GM13976 (cell line): ENCODE measurements around the gene GID8.

Experiments
- DNase-seq: peaks from one replicate; pipeline ENCODE4 v3.0.0; 2012; ENCODE audit warnings: low spot score
- in situ Hi-C: fragments of 300-500 bp; cut with MboI; formaldehyde crosslinking; loops from one replicate; pipeline ENCODE4 v1.12.0; 2022; ENCODE audit warnings: low sequenced_read_pairs, mixed read lengths, inconsistent platforms; ENCODE audit not compliant: unreplicated experiment
- TF ChIP-seq, protein P1 (sequence below): IDR thresholded peaks from 2 replicates; pipeline ENCODE4 v1.5.1; 2012; ENCODE audit warnings: borderline replicate concordance, mild to moderate bottlenecking; ENCODE audit not compliant: insufficient read depth; ENCODE audit errors: extremely low read depth, missing control alignments, control extremely low read depth

GID8 gene

DNA sequence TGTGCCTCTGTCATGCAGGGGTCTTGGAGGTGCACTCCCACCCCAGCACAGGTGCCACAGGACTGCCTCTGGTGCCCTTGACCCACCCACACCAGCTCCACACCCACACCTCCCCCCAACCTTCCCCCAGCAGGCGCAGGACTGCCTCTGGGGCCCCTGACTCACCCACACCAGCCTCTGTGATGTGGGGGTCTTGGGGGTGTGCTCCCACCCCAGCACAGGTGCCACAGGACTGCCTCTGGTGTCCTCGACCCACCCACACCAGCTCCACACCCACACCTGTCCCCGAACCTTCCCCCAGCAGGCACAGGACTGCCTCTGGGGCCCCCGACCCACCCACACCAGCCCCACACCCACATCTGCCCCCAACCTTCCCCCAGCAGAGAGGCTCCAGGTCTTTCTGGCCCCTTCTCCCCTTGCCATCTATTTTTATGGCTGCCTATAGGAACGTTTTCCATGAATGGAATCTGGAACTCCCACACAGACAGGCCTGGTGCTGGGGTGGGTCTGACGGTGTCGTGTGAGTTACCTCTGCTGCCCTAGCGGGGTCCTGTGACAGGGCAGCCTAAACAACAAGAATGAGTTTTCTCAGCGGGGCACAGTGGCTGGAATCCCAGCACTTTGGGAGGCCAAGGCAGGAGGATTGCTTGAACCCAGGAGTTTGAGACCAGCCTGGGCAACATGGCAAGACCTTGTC, 38.0 kb downstream of the GID8 start:
- in situ Hi-C loops: no loop called here
- TF ChIP-seq, protein P1, sequence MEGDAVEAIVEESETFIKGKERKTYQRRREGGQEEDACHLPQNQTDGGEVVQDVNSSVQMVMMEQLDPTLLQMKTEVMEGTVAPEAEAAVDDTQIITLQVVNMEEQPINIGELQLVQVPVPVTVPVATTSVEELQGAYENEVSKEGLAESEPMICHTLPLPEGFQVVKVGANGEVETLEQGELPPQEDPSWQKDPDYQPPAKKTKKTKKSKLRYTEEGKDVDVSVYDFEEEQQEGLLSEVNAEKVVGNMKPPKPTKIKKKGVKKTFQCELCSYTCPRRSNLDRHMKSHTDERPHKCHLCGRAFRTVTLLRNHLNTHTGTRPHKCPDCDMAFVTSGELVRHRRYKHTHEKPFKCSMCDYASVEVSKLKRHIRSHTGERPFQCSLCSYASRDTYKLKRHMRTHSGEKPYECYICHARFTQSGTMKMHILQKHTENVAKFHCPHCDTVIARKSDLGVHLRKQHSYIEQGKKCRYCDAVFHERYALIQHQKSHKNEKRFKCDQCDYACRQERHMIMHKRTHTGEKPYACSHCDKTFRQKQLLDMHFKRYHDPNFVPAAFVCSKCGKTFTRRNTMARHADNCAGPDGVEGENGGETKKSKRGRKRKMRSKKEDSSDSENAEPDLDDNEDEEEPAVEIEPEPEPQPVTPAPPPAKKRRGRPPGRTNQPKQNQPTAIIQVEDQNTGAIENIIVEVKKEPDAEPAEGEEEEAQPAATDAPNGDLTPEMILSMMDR: no peak

DNA sequence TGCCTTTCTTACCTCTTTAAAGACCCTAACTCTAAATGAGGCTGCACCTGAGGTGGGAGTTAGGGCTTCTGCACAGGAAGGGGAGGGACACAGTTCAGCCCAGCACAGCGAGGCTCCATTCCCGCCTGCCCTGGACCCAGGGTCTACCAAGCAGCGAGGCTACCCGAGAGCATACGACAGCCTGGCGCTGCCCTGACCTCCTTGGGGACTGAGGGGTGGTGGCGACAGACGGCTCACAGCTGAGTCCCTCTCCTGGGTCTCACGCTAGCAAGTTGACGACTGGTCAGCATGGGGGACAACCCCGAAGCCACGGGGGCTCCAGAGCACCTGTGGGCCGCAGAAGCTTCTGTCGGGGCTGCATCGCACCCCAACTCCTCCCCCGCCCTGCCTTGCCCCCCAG, 38.9 kb downstream of the GID8 start:
- in situ Hi-C loops: no loop called here

More for the DNA sequence above, 38.0 kb downstream of the GID8 start:
- no peak for DNase-seq

DNA sequence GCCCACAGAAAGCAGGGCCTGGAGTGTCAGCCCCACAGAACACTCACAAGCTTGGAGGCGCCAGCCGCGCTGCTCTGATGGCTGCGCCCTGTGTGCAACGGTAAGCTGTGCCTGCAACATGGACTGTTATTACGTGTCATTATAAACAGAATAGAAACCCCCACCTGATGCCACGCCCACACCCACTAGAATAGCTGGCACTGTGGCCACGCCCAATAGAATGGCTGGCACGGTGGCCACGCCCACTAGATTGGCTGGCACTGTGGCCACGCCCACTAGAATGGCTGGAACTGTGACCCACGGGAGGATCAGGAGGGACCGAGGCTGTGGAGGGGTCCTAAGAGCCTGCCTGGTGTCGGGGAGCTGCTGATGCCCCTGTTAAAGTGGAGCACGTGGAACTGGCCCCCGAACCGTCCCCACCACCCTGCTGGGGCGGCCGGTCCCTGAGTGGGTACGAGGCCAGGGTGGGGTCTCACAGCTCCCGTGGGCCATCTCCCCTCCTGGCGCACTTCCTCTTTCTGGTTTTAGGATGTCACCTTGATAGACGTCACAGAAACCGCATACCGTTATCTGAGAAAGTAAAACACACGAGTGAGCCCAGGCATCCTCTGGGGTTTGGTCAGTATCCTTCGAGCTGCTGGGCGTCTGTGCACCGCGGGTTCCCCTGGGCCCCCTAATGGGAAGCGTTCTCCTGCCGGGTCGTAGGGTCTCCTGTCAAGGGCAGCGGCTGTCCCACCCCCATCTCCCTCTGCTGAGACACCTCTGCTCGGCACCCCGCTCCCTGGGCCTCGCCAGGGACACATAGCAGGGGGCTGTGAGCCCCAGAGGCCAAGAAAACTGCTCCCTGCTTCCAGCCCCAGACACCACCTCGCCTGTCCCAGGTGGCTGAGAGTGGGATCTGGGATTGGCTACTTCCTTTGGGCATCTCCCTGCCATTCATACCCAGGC, 39.9 kb downstream of the GID8 start:
- in situ Hi-C loops: no loop called here
- peak; percentile 87 for DNase-seq
- TF ChIP-seq, protein P1: no peak

More for the DNA sequence above, 38.9 kb downstream of the GID8 start:
- TF ChIP-seq, protein P1: no peak
- DNase-seq: no peak

DNA sequence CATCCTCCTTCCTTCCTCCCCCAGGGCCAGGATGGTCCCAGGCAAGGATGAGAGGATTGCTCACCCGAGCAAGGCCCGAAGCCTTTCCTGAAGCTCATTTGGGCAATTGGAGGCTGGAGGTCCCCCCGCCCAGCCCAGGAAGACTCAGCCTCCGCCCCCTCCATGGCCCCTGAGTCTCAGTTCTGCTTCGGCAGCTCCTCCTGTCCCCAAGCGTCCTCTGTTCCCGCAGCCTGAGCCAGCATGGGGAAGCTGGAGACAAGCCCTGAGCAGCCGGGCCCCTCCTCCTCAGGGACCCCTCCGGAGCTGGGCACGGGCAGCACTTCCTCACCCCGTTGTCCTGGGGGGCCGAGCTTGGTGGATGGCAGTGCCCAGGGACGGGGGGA, 40.6 kb downstream of the GID8 start:
- in situ Hi-C loops: no loop called here
- TF ChIP-seq, protein P1: no peak
- DNase-seq: peak; percentile 67

DNA sequence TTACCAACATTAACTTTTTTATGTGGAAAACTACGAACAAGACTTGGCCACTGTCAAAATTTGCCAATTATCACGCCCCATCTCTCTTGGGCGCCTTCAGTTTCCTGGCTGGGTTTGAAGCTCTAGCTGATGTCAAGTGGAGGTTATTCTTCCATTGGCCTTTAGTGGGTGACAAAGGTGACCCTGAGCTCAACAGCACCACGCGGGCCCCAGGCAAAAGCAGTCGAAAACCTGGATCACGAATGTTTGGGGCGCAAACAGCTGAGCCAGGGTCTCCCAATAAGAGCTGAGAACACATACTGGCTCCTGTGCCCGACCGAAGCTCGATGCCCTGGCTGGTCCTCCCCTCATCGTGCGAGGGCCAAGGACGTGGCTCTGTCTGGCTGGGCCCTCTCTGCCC, 41.4 kb downstream of the GID8 start:
- in situ Hi-C loops: no loop called here
- TF ChIP-seq, protein P1: no peak
- no peak for DNase-seq

DNA sequence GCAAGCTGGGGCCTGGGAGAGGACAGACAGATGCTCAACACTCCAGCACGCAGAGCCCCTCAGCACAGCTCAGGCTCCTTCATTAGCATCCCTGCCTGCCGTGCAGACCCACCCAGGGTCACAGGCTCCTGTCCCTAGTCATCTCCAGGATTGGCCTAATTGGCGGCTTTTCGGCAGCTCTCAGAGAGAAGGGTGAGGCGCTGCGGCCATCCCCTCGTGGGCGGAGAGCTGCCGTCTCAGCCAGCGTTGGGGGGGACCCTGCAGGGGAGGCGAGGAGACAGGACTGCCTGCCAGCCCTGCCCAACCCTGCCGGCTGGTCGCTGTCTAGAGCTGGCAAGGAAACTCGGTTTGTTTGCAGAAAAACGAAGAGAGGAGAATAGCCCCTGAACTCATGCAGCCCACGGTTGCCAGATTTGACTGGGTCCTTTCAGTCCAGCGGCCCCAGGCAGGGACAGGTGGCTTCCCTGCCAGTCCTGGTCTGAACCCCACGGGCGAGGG, 42.0 kb downstream of the GID8 start:
- no peak for DNase-seq
- in situ Hi-C loops: no loop called here
- TF ChIP-seq, protein P1: no peak
